Left lobe of liver (tissue), 2 donors: ENCODE results near the gene LIN28A. TPM values are rescaled to one million over a fixed set of nuclear protein-coding genes. Genes with fewer than 3 reads are reported as not detected.
"Not testable (repeated sequence)": the region's sequence is repeated elsewhere in the genome, so short reads cannot be mapped to it uniquely, and the experiment has no call there.

Experiments used
- ATAC-seq: fragments of 200-7000 bp; cut with Tn5 transposase; one replicate; pipeline ENCODE4 v1.9.1; 2020; ENCODE audit warnings: mild to moderate bottlenecking, moderate library complexity
- DNase-seq: peaks from one replicate; pipeline ENCODE4 v3.0.0-alpha.2; 2020; ENCODE audit warnings: low spot score
- total RNA-seq: library from RNA; stranded (reverse); gene quantifications from one replicate; pipeline ENCODE4 v1.2.1, GENCODE V29; 2021
- donor health status: DM: no; HTN: no; CAD: no; lungs with moderate emphysema.
- donor health status: DM: no; HTN: yes; CAD: no.

Gene LIN28A
- total RNA-seq, 1 donor from 2014 or later: 1.1 TPM

DNA sequence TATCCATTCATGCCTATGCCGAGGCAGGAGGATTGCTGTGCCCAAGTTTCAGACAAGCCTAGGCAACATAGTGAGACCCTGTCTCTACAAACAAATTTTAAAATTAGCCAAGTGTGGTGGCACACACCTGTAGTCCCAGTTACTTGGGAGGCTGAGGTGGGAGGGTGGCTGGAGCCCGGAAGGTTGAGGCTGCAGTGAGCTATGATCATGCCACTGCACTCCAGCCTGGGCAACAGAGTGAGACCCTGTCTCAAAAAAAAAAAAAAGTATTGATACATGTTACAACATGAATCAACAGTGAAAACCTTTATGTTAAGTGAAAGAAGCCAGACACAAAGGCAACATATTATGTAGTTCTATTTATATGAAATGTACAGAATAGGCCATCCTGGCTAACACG is 25.6 kb upstream of the LIN28A start:
- ATAC-seq, DNase-seq: not testable (repeated sequence)

DNA sequence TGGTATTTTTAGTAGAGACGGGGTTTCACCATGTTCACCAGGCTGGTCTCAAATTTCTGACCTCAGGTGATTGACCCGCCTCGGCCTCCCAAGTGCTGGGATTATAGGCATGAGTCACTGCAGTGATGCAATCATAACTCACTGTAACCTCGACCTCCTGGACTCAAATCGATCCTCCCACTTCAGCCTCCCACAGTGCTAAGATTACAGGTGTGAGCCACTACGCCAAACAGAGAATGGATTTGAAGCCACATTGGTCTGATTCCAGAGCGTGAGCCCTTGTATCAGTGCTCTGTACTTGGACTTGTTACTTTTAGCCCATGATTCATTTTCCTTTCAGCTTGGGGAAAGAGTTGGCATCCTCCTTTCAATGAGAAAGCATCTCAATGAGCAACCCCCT is 23.2 kb upstream of the LIN28A start:
- DNase-seq: no peak
- no peak for ATAC-seq

- DNase-seq (no peak), ATAC-seq (no peak)
Measured at GRCh38 chr1:26388791-26389445, 21.7 kb upstream of the LIN28A start.

DNA sequence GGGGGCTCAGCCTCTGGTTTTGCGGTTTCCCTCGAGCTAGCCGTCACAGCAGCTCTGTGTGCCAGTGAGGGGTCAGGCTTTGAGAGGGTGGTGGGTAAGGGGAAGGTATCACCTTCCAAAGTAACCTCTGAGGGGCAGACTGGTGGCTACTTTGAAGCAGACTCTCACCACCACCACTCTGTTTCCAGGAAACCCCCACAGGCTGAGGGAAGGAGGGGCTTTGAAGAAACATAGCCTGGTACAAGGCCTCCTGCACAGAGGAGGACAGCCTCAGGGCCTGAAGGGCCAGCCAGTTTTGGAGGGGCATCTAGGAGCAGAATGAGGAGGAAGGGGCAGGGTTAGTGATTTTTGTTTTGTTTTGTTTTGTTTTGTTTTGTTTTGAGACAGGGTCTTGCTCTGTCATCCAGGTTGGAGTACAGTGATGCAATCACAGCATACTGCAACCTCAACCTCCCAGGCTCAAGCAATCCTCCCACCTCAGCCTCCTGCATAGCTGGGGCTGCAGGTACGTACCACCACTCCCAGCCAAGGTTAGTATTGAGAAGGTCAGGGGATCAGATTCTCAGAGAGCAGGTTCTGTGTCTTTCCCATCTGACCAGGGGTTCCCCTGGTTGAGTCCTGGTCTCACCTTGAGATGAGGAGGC is 20.9 kb upstream of the LIN28A start:
- DNase-seq: no peak
- no peak for ATAC-seq

GRCh38 chr1:26391450-26391849 is 19.2 kb upstream of the LIN28A start:
- DNase-seq (no peak), ATAC-seq (no peak)

DNA sequence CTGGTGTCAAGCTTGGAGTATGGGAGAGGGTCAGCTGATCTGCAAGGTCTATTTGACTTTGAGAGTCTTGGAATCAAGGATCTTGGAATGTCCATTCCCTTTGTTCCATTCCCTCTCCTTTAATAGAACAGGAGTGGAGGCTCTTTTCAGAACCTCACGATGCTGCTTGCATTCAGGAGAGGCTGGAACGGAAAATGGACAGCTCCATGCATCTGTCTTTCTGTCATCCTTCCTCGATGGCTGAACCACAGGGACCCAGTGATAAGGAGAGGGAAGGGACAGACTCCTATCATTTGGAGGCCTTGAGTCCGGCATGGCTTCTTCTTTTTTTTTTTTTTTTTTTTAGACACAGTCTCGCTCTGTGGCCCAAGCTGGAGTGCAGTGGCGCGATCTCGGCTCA is 14.9 kb upstream of the LIN28A start:
- ATAC-seq (no peak), DNase-seq (no peak)

DNA sequence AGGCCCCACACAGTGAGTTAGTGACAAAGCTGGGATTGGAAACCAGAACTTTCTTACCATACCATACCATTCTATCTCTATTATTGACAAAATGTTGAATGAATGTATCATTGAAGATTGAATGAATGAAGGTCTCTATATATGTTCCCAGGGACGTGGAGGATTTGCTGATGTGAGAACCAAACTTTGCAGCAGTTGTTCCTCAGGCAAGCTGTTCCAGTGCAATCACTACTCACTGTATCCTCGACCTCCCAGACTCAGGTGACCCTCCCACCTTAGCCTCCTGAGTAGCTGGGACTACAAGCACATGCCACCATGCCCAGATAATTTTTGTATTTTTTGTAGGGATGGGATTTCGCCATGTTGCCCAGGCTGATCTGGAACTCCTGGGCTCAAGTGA is 11.6 kb upstream of the LIN28A start:
- DNase-seq (no peak), ATAC-seq (no peak)

DNA sequence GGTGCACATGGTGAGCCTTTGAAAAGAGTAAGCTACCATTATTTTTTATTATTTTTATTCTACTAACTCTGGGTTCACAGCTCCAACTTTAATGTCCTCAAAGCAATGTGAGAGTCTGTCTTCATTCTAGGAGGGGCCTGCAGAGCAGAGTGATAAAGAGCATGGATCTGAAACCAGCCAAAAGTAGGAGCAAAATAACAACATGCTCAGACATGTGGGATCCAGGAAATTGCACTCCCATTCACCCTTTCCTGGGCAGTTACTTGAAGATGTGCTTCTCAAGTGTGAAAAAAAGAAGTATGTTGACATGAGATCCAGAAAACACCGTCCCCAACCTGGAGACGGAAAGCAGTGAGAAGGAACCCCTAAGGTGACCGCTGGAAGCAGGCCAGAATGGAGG is 8.7 kb upstream of the LIN28A start:
- DNase-seq (no peak), ATAC-seq (no peak)

GRCh38 chr1:26403656-26404055 is 7.0 kb upstream of the LIN28A start:
- no peak for ATAC-seq

DNA sequence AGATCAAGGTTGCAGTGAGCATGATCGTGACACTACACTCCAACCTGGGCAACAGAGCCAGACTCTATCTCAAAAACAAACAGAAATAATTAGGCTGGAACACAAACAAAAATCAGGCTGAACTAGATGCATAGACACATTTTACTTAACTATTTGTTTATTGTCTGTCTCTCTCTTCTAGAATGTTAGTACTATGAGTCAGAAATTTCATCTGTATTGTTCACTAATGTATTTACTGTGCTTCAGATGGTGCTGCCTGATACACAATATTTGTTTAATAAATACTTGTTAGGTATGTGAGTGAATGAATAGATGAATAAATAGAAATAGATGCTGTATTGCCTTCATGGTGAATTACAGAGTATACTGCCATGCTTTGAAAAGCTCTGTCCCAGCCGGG is 6.0 kb upstream of the LIN28A start:
- ATAC-seq: no peak
- DNase-seq: no peak

More at GRCh38 chr1:26403656-26404055, 7.0 kb upstream of the LIN28A start:
- DNase-seq: no peak

DNA sequence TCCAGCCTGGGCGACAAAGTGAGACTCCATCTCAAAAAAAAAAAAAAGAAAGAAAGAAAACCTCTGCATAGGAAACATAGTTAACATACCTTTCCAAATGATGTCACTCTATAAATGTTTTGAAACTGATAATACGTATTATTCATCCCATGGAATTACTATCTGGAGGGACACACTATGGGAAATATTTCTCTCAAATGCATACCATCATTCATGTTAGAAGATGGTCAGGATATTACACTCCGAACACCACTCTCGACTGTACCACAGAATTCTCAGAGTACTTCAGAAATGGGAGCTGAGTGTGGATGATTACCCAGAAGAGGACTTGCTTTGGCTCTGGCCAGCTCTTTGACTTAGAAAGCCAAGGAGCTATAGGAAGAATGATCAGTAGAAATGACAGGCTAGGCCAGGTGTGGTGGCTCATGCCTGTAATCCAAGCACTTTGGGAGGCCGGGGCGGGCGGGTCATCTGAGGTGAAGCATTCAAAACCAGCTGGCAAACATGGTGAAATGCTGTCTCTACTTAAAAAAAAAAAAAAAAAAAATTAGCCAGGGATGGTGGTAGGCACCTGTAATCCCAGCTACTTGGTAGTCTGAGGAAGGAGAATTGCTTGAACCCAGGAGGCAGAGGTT is 5.2 kb upstream of the LIN28A start:
- ATAC-seq: no peak
- DNase-seq: no peak

DNA sequence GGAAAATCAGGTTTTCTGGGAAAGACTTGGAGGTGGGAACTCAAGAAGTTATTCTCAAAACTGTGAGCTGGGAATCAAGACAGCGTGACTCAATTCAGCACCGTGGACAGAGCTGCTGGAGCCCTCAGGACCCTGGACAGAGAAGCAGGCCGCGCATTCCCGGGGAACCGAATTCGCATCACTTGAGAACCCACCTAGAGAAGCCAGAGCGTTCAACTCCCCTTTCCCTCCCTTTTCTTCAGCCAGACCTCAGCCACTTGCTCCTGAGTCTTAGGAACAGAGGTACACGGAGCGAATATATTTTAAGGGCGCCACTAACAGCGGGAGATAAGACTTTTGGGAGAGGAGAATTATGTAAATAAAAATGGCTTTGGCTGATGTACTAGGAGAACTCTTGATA is 2.0 kb upstream of the LIN28A start:
- ATAC-seq (peak; percentile 95), DNase-seq (peak; percentile 62)

- ATAC-seq: no peak
- DNase-seq: no peak
Measured at GRCh38 chr1:26409191-26409807, 1.3 kb upstream of the LIN28A start.

- DNase-seq: no peak
- no peak for ATAC-seq
Measured at GRCh38 chr1:26411624-26412074, 1.0 kb downstream of the LIN28A start.

DNA sequence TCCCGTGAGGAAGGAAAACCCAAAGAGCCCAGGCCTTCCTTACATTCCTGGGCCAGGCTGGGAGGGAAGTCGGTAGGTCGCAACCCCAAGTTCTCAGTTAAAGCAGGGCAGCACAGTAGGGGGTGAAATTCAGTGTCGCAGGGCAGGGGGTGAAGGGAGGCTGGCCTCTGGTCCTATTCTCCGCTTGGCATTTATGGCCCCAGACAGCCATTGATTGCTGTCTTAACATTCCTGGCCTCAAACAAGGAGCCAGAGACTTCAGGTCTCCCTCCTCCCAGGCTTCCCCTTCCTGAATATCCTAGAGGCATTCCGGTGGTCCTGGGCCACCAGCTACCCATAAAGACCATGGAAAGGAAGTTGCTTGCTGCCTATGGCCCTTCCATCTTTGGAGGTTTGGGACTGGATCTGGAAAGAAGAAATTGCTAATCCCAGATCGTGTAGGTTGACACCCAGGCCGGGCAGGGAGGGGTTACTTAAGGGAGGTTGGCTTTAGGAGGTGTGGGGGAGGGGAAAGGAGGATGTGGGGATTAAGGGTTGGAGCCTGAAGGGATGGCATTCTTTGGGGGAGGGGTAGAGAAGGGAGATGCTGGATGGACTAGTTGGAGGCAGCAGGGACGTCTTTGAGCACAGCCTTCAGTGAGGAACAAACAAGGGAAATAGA is 1.7 kb downstream of the LIN28A start:
- ATAC-seq (no peak), DNase-seq (no peak)

GRCh38 chr1:26413031-26413430 is 2.4 kb downstream of the LIN28A start:
- DNase-seq: no peak
- no peak for ATAC-seq

DNA sequence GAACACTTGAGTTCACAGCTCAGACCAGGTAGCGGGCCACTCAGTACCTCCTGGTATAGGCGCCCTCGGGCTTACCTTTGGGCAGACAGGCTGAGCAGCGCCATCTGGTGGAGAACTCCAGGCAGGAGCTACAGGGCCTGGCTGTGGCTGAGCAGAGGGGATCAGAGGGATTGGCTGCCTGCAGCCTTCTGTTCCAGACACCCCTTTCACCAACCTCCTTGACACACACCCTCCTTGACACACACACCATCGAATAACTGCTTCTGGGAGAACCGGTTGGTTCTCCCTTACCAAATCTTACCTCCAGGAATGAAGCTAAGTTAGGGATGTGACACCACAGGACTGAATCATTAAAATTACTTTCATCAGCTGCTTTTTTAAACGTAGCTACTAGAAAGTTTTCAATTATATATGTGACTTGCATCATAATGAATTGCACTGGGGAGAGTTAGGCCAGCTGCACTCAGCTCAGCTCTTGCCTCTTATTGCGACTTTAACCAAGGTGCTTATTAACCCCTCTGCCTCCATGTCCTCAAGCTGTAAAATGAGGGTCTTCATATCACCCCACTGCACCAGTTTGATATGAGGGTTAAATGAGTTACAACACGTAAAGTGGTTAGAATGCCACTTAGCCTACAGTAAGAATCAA is 6.6 kb downstream of the LIN28A start:
- ATAC-seq: peak; percentile 100
- peak; percentile 79 for DNase-seq

GRCh38 chr1:26418865-26419349 is 8.3 kb downstream of the LIN28A start:
- DNase-seq: no peak

GRCh38 chr1:26419494-26419893 is 8.9 kb downstream of the LIN28A start:
- no peak for DNase-seq
- ATAC-seq: no peak

More at GRCh38 chr1:26418865-26419349, 8.3 kb downstream of the LIN28A start:
- ATAC-seq: no peak

DNA sequence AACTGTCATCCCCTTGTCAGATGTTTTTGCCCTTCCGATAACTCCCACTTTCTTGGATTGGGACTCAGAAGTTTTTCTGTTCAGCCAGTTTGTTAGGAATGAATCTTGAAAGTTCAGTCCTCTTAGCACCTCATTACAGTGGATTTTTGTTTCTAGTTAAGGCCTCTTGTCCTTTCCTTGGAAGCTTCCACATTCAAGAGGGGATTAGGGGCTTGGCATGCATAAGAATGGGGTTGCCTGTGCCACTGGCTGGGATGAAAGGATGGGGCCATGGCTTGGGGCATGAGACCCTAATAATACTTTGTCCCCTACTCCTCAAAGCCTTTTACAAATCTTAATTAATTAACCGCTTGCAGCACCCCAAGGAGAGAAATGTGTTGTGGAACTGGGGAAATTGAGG is 19.1 kb downstream of the LIN28A start:
- DNase-seq: no peak

More for the DNA sequence above, 19.1 kb downstream of the LIN28A start:
- ATAC-seq: no peak
